Natural killer cell (primary cell): Measurements from ENCODE around the gene HADH. TPM values are rescaled to one million over a fixed set of nuclear protein-coding genes. Genes with fewer than 3 reads are reported as not detected.
"Not testable (repeated sequence)": the region's sequence is repeated elsewhere in the genome, so short reads cannot be mapped to it uniquely, and the experiment has no call there.

ENCODE experiments used
- ATAC-seq, 3 donors: fragments of 150-1000 bp in 2 of 3; fragments of 200-7000 bp in 1 of 3; cut with Tn5 transposase; 1 replicate in 1 of 3; 2 replicates in 2 of 3; pipeline ENCODE4 v1.10.0; 2021; ENCODE audit warnings: mild to moderate bottlenecking in 2 of 3, moderate library complexity in 2 of 3
- DNase-seq, 2 donors: peaks; one replicate each; pipeline versions ENCODE4 v3.0.0 to v3.0.0-alpha.2; 2013 to 2021; ENCODE audit warnings: mixed read lengths in 1 of 2
- H3K27ac ChIP-seq: one replicate; pipeline ENCODE4 v1.5.1; 2013; ENCODE audit warnings: mild to moderate bottlenecking, low read length
- H3K27me3 ChIP-seq: one replicate; pipeline ENCODE4 v1.6.1; 2013; ENCODE audit warnings: low read length; ENCODE audit not compliant: control insufficient read depth, insufficient read depth
- H3K36me3 ChIP-seq: one replicate; pipeline ENCODE4 v1.6.1; 2013; ENCODE audit warnings: low read length; ENCODE audit not compliant: control insufficient read depth, insufficient read depth
- H3K4me1 ChIP-seq: one replicate; pipeline ENCODE4 v1.6.1; 2013; ENCODE audit warnings: low read length; ENCODE audit not compliant: control insufficient read depth, insufficient read depth
- H3K4me3 ChIP-seq: one replicate; pipeline ENCODE4 v1.5.1; 2013; ENCODE audit warnings: low read length
- H3K9me3 ChIP-seq: one replicate; pipeline ENCODE4 v1.6.1; 2013; ENCODE audit warnings: low read length; ENCODE audit not compliant: control insufficient read depth, insufficient read depth
- H3K27ac Mint-ChIP-seq, 2 donors: one replicate each; pipeline ENCODE4 v1.8.0; 2022; ENCODE audit warnings: mild to moderate bottlenecking in 2 of 2, mixed read lengths in 2 of 2, moderate library complexity in 1 of 2
- H3K27me3 Mint-ChIP-seq, 2 donors: one replicate each; pipeline ENCODE4 v1.8.0; 2022; ENCODE audit warnings: low read depth in 2 of 2, mixed read lengths in 2 of 2
- H3K36me3 Mint-ChIP-seq: one replicate; pipeline ENCODE4 v1.8.0; 2022; ENCODE audit warnings: mixed read lengths
- H3K4me1 Mint-ChIP-seq, 2 donors: one replicate each; pipeline ENCODE4 v1.8.0; 2022; ENCODE audit warnings: mixed read lengths in 2 of 2
- H3K4me3 Mint-ChIP-seq: one replicate; pipeline ENCODE4 v1.8.0; 2022; ENCODE audit warnings: mild to moderate bottlenecking, moderate library complexity, mixed read lengths
- H3K9me3 Mint-ChIP-seq, 2 donors: one replicate each; pipeline ENCODE4 v1.8.0; 2022; ENCODE audit warnings: mixed read lengths in 2 of 2
- WGBS: methylation state at CpG from one replicate; pipeline ENCODE4 v1.1.7; 2013; ENCODE audit warnings: missing lambda C conversion rate; ENCODE audit not compliant: insufficient coverage; 5-methylcytosine and 5-hydroxymethylcytosine counted together
- intact Hi-C: fragments of 100-400 bp; cut with micrococcal nuclease; formaldehyde crosslinking; loops from one replicate; pipeline ENCODE4 v1.14.2; 2022
- total RNA-seq, 4 donors: library from RNA; stranded (reverse); fragments of 120-200 nt in 1 of 4; gene quantifications; one replicate each; pipeline versions ENCODE4 v1.2.3 to v1.2.4, GENCODE V29; 2013 to 2022
- TF ChIP-seq, protein P1 (sequence below): fragments of 200-600 bp; IDR thresholded peaks from one replicate; pipeline ENCODE4 v1.8.0; 2022; ENCODE audit warnings: antibody characterized with exemption

The HADH gene
- total RNA-seq, 3 donors from 2014 or later (not counting 1 experiment from before 2014, with no cell fraction given), result 9.1 to 16.5 (median 14.4) TPM

DNA sequence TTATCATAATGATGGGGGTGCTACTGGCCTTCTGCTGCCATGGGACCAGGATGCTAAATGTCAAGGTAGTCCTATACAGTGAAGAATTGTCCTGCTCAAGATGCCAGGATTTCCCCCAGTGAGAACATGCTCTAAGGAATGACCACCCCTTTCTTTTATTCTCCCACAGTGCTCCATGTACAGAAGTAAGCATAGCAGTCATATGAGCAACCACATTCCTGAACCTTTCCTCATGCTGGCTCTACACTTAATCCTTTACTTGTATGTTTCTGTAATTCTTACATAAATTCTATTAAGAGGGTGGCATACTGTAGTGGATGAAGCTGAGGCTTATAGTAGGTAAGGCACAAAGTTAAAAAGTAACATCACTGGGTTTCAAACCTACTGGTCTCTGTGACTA lies 38.1 kb upstream of the HADH start:
- H3K27me3 ChIP-seq, result no peaks in the 10 kb centered on the region
- H3K27ac ChIP-seq, result no peak overlapping the region
- H3K36me3 Mint-ChIP-seq, result peaks cover 24% of the 10 kb centered on the region
- no peaks in the 10 kb centered on the region for H3K4me1 ChIP-seq
- intact Hi-C loops, result no loop called here
- H3K36me3 ChIP-seq, result peaks cover 7% of the 10 kb centered on the region
- no peak overlapping the region for H3K4me3 ChIP-seq
- no peak overlapping the region for H3K4me3 Mint-ChIP-seq
- H3K9me3 ChIP-seq, result no peaks in the 10 kb centered on the region
- peaks cover 5 to 14% of the 10 kb centered on the region in 2 donors for H3K9me3 Mint-ChIP-seq
- H3K27me3 Mint-ChIP-seq, result peaks cover 7 to 10% of the 10 kb centered on the region in 2 donors
- no peak for DNase-seq
- no peak for ATAC-seq
- H3K27ac Mint-ChIP-seq, result no peak overlapping the region
- no peaks in the 10 kb centered on the region for H3K4me1 Mint-ChIP-seq
- TF ChIP-seq, protein P1, sequence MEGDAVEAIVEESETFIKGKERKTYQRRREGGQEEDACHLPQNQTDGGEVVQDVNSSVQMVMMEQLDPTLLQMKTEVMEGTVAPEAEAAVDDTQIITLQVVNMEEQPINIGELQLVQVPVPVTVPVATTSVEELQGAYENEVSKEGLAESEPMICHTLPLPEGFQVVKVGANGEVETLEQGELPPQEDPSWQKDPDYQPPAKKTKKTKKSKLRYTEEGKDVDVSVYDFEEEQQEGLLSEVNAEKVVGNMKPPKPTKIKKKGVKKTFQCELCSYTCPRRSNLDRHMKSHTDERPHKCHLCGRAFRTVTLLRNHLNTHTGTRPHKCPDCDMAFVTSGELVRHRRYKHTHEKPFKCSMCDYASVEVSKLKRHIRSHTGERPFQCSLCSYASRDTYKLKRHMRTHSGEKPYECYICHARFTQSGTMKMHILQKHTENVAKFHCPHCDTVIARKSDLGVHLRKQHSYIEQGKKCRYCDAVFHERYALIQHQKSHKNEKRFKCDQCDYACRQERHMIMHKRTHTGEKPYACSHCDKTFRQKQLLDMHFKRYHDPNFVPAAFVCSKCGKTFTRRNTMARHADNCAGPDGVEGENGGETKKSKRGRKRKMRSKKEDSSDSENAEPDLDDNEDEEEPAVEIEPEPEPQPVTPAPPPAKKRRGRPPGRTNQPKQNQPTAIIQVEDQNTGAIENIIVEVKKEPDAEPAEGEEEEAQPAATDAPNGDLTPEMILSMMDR, result no peak

DNA sequence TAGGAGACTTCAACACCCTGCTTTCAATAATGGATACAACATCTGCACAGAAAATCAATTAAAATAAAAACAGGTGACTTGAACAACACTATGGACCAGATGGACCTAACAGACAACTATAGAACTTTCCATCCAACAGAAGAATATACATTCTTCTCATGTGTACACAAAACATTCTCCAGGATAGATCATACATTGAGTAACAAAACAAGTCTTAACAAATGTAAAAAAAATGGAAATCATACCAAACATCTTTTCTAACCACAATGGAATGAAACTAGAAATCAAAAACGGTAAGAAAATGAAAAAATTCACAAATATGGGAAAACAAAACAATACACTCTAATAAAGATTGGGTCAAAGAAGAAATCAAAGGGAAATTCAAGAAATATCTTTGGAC lies 33.7 kb upstream of the HADH start:
- Mint-ChIP-seq H3K9me3 (peaks cover 5 to 16% of the 10 kb centered on the region in 2 donors), H3K4me1 (no peaks in the 10 kb centered on the region), H3K4me3 (no peak overlapping the region), H3K27me3 (peaks cover 21 to 28% of the 10 kb centered on the region in 2 donors), H3K27ac (no peak overlapping the region), H3K36me3 (peaks cover 21% of the 10 kb centered on the region)
- no peaks in the 10 kb centered on the region for H3K27me3 ChIP-seq
- WGBS, result no CpG with 5 or more reads among the region's 1 CpG
- H3K36me3 ChIP-seq, result no peaks in the 10 kb centered on the region
- H3K4me3 ChIP-seq, result no peak overlapping the region
- H3K27ac ChIP-seq, result no peak overlapping the region
- TF ChIP-seq, protein P1, result no peak
- DNase-seq, result no peak
- intact Hi-C loops, result no loop called here
- H3K4me1 ChIP-seq, result no peaks in the 10 kb centered on the region
- no peak for ATAC-seq
- H3K9me3 ChIP-seq, result no peaks in the 10 kb centered on the region

DNA sequence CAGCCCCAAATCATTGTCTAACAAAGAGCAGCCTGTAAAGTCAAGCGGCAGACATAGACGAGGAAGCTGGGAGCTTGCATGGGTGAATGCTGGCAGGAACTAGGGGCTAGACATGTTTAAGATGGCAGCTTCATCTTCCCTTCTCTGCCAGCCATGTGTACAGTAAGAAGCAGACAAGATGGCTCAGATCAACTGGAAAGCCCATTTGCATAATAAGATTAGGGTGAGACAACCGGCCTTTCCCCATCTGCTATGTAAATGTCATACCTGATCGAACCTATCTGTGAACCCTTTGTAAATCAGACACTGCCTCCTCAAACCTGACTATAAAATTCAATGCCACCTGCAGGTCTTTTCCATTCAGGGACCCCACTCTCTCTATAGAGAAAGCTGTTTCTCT lies 22.8 kb upstream of the HADH start:
- TF ChIP-seq, protein P1, result no peak
- Histone ChIP-seq H3K4me3 (no peak overlapping the region), H3K4me1 (no peaks in the 10 kb centered on the region), H3K27me3 (no peaks in the 10 kb centered on the region), H3K9me3 (no peaks in the 10 kb centered on the region), H3K36me3 (no peaks in the 10 kb centered on the region), H3K27ac (no peak overlapping the region)
- 90% methylated on average over 4 of the region's 4 CpGs for WGBS
- ATAC-seq (no peak), DNase-seq (no peak)
- Mint-ChIP-seq H3K27me3 (peaks cover 9 to 26% of the 10 kb centered on the region in 2 donors), H3K4me3 (no peak overlapping the region), H3K9me3 (no peaks in the 10 kb centered on the region), H3K4me1 (no peaks in the 10 kb centered on the region), H3K27ac (no peak overlapping the region), H3K36me3 (no peaks in the 10 kb centered on the region)
- intact Hi-C loops, result no loop called here

DNA sequence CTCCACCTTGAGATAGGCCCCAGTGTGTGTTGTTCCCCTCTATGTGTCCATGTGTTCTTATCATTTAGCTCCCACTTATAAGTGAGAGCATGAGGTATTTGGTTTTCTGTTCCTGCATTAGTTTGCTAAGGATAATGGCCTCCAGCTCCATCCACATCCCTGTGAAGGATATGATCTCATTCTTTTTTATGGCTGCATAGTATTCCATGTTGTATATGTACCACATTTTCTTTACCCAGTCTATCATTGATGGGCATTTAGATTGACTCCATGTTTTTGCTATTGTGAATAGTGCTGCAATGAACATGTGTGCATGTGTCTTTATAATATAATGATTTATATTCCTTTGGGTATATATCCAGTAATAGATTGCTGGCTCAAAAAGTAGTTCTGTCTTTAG lies 22.2 kb upstream of the HADH start:
- H3K27ac Mint-ChIP-seq, H3K36me3 ChIP-seq, H3K27ac ChIP-seq, H3K4me1 ChIP-seq, H3K27me3 ChIP-seq, H3K9me3 Mint-ChIP-seq, DNase-seq, H3K4me3 Mint-ChIP-seq, ATAC-seq, H3K36me3 Mint-ChIP-seq, H3K9me3 ChIP-seq, intact Hi-C loops, H3K4me3 ChIP-seq, H3K4me1 Mint-ChIP-seq: not testable (repeated sequence)
- peaks cover 9 to 31% of the 10 kb centered on the region in 2 donors for H3K27me3 Mint-ChIP-seq

DNA sequence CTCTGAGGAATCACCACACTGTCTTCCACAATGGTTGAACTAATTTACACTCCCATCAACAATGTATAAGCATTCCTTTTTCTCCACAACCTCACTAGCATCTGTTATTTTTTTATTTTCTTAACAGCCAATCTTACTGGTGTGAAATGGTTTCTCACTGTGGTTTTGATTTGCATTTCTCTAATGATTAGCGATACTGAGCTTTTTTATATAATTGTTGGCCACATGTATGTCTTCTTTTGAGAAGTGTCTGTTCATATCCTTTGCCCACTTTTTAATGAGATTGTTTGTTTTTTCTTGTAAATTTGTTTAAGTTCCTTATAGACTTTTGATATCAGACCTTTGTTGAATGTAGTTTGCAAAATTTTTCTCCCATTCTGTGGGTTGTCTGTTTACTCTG lies 21.8 kb upstream of the HADH start:
- H3K9me3 Mint-ChIP-seq, DNase-seq, H3K4me3 ChIP-seq, H3K4me1 Mint-ChIP-seq, H3K9me3 ChIP-seq, ATAC-seq, H3K36me3 Mint-ChIP-seq, H3K36me3 ChIP-seq, H3K27me3 ChIP-seq, intact Hi-C loops, H3K4me3 Mint-ChIP-seq, H3K4me1 ChIP-seq, H3K27ac ChIP-seq, H3K27ac Mint-ChIP-seq: not testable (repeated sequence)
- WGBS, result 86% methylated on average over 1 of the region's 1 CpG
- peaks cover 9 to 32% of the 10 kb centered on the region in 2 donors for H3K27me3 Mint-ChIP-seq
